ENCODE results near the gene ERCC5. TPM values are rescaled to one million over a fixed set of nuclear protein-coding genes. Genes with fewer than 3 reads are reported as not detected.

Gene ERCC5
- total and polyA plus RNA-seq, 2 of the 8 experiments (the other 6 are each of a cell fraction or from before 2014, with no cell fraction given) = 3.8 to 24.4 TPM

- no peak overlapping the region for H3K14ac ChIP-seq (ENCODE audit: insufficient read length)
- no peak for DNase-seq (ENCODE audit: low read depth in 1 of 2, low spot score in 2 of 2)
- TF ChIP-seq POLR2A (IDR thresholded peaks at IDR 0.05; ENCODE audit: control extremely low read depth in 1 of 2, low read depth in 2 of 2, low read length in 2 of 2) = no peak
- TF ChIP-seq NANOG (IDR thresholded peaks at IDR 0.05; ENCODE audit: insufficient read depth, low read depth, low read length, poor library complexity, severe bottlenecking) = no peak
These were observed 32.6 kb downstream of the ERCC5 start for GRCh38 chr13:102878481-102878880.

More at GRCh38 chr13:102878481-102878880, 32.6 kb downstream of the ERCC5 start:
- FAIRE-seq = no peak
- Histone ChIP-seq H4K20me1 (replicated peaks in 1 of 2; ENCODE audit: control insufficient read depth in 1 of 2, insufficient read depth in 2 of 2, low read length in 2 of 2) (no peaks in the 10 kb centered on the region), H2AFZ (ENCODE audit: low read length) (no peak overlapping the region), H3K79me1 (ENCODE audit: low read depth, low read length) (no peaks in the 10 kb centered on the region), H3K9ac (replicated peaks in 1 of 4; ENCODE audit: extremely low read depth in 1 of 4, low read depth in 3 of 4, low read length in 3 of 4) (no peak overlapping the region), H2BK20ac (ENCODE audit: low read length) (no peak overlapping the region), H3K23ac (ENCODE audit: insufficient read length) (no peak overlapping the region), H3K79me2 (ENCODE audit: control insufficient read depth in 1 of 2, insufficient read depth in 2 of 2, low read length in 2 of 2) (no peaks in the 10 kb centered on the region), H3K4me2 (ENCODE audit: insufficient read depth in 1 of 2, low read depth in 2 of 2, low read length in 2 of 2) (no peak overlapping the region), H2AK5ac (ENCODE audit: low read depth, low read length) (no peak overlapping the region), H2BK12ac (ENCODE audit: low read depth, low read length) (no peak overlapping the region), H3K4me3 (ENCODE audit: extremely low read depth in 1 of 4, insufficient read depth in 2 of 4, low read depth in 3 of 4, low read length in 4 of 4) (no peak overlapping the region), H3K23me2 (ENCODE audit: low read depth, low read length) (no peaks in the 10 kb centered on the region), H3K4me1 (replicated peaks in 1 of 4; ENCODE audit: control insufficient read depth in 3 of 4, insufficient read depth in 4 of 4, low read length in 3 of 4) (peaks cover 0 to 4% (median 3%) of the 10 kb centered on the region in 4 experiments; a peak in 2 of 7 replicates), H3K56ac (replicated peaks; ENCODE audit: insufficient read length, low read depth, low read length) (no peak overlapping the region), H3K36me3 (ENCODE audit: control insufficient read depth in 2 of 4, insufficient read depth in 4 of 4, low read length in 3 of 4) (peaks cover 0 to 6% (median 1%) of the 10 kb centered on the region in 4 experiments; a peak in 3 of 8 replicates), H3K4ac (replicated peaks; ENCODE audit: insufficient read length, low read depth, low read length) (no peak overlapping the region), H3K9me3 (ENCODE audit: insufficient read depth in 2 of 2, low read depth in 1 of 2, low read length in 1 of 2) (no peaks in the 10 kb centered on the region), H2BK15ac (ENCODE audit: low read length) (no peak overlapping the region), H4K5ac (ENCODE audit: insufficient read length, low read depth, low read length) (no peak overlapping the region), H3K18ac (ENCODE audit: extremely low read depth, low read length) (no peak overlapping the region), H4K91ac (replicated peaks; ENCODE audit: insufficient read length, low read length) (no peak overlapping the region), H2BK5ac (ENCODE audit: low read depth, low read length) (no peak overlapping the region; the same call in 1 of the 2 replicates), H2BK120ac (replicated peaks; ENCODE audit: low read depth, low read length) (no peak overlapping the region), H3K27ac (ENCODE audit: low read depth, low read length) (no peak overlapping the region), H4K8ac (ENCODE audit: extremely low read depth, insufficient read depth, low read length) (no peak overlapping the region), H3K27me3 (replicated peaks in 1 of 4; ENCODE audit: control insufficient read depth in 3 of 4, extremely low read depth in 1 of 4, insufficient read depth in 3 of 4, low read length in 3 of 4) (no peaks in the 10 kb centered on the region)
- POLR2A ChIA-PET (ENCODE audit: partially characterized antibody) = no interaction called here
- 81% methylated on average over 5 of the region's 5 CpGs; no CpG with 5 or more reads in 1 of the 2 experiments for WGBS, 2 experiments (ENCODE audit: extremely low coverage in 1 of 2, insufficient coverage in 1 of 2, insufficient read length in 1 of 2, insufficient replicate concordance in 2 of 2, low coverage in 1 of 2, low lambda C conversion rate in 2 of 2, missing lambda C conversion rate in 1 of 2)
- CTCF ChIA-PET (ENCODE audit: partially characterized antibody) = interaction anchor here (1.0 to 1.7 kb wide), 2 partner anchors 8 to 13 kb away, joined by 3 to 4 read pairs; no protein-coding TSS in a partner anchor
